ENCODE results near the gene MYRF. TPM values are rescaled to one million over a fixed set of nuclear protein-coding genes. Genes with fewer than 3 reads are reported as not detected.

MYRF gene
- total and polyA plus RNA-seq, 9 of the 15 experiments (the other 6 are each of a cell fraction or from before 2014, with no cell fraction given) = 2.3 to 25.8 (median 7.1) TPM

DNA sequence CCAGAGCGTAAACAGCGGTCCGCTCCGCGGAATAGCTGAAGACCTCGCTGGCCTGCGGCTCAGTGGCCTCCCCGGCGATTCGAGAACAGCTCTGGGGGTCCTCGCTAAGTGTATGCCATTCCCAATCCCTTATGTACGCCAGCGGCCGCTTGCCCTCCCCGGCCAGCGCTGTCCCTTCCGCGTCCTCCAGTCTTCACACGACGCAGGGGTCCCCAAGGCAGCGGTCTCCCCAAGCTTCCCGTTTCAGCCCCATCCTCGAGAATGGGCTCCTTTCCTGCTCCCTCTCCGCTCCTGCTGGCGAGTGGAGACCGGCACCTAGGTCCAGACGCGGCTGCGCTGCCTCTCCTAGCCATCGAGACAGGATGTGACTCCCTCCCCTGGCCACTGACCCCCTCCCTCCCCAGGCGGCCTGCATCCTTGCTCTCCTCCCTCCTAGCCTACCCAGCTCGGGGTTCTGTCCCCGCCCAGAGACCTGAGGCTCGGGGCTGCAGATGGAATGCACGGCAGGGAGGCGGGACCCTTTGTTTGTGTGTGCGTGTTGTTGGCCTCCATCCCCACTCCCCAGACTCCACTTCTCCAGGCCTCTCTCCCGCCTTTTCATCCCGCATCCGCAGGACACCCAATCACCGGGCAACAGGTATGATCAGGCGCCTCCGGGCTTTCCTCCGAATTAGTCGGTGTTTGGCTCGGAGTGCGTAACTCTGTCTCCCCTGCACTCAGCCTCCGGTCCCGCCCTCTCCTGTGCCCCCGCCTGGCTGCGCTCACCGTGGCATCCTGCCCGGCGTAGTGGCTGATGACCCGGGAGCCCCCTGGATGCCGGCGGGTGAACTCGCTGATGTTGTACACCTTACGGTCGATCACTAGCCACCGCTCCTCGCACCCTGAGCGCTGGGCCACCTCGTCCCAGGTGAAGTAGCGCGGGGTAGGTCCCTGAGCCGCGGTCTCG lies 63.6 kb downstream of the MYRF start (continued):
- TF ChIP-seq CUX1 (CRISPR knock-in tag; IDR thresholded peaks at IDR 0.05) (no peak), STAT6 (CRISPR knock-in tag; IDR thresholded peaks at IDR 0.05) (no peak), RREB1 (CRISPR knock-in tag; IDR thresholded peaks at IDR 0.05) (no peak), SMAD4 (CRISPR knock-in tag; conservative IDR thresholded peaks at IDR 0.05) (no peak), ZNF449 (CRISPR knock-in tag; IDR thresholded peaks at IDR 0.05) (no peak), TEAD1 (CRISPR knock-in tag; IDR thresholded peaks at IDR 0.05) (no peak), RUNX1 (IDR thresholded peaks at IDR 0.05; ENCODE audit: low read depth) (no peak), GTF2E2 (tag; IDR thresholded peaks at IDR 0.05) (peak; percentile 53; the same call in 1 of the 2 replicates), ZNF197 (CRISPR knock-in tag; IDR thresholded peaks at IDR 0.05; ENCODE audit: low read depth) (no peak)

All from K562 (cell line).